MM.1S (cell line): ENCODE measurements around the gene MVD.

ENCODE experiments used
- EZH2 ChIP-seq: fragments of 300-600 bp; sonication (generic); optimal IDR thresholded peaks from 2 replicates; pipeline ENCODE3; 2017; ENCODE audit warnings: low read depth, mild to moderate bottlenecking, antibody characterized with exemption, low read length, mixed read lengths
- EZH2phosphoT487 ChIP-seq: fragments of 300-600 bp; sonication (generic); IDR thresholded peaks from 2 replicates; pipeline ENCODE4 v1.6.1; 2018; ENCODE audit warnings: antibody characterized with exemption, low read length
- TF ChIP-seq, protein P1 (sequence below): fragments of 300-600 bp; sonication (generic); IDR thresholded peaks from 2 replicates; pipeline ENCODE4 v1.5.1; 2016; ENCODE audit warnings: antibody characterized with exemption, low read length, mixed read lengths

DNA sequence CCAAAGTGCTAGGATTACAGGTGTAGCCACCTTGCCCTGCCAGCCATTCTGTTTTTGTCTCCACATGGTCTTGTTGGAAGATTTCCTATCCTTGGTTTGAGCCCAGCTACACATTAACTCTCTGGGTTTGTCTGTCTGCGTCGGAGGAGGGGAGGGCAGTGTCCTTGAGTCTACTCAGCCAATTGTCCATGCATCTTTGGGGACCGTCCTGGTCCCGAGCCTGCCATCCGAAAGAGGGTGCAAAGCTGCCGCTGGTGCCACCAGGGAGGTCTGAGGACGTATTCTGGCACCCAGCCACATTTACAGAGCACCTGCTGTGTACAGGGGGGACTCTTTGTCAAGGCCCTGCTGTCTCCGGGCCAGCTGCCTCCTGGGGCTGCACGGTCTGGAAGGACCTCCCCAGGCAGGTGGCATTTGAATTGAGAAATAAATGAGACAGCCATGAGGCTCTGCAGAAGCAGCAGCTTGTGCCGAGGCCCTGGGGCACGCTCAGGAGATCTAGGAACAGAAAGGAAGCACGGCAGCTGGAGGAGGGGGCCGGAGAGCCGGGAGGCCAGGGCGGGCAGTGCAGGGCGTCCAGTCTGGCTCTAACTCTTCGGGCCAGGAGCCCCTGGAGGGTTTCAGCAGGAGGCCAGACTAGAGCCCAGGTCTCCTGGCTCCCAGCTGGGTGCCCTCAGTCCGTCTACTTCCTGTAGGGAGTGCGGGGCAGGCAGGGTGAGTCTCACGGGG, 13.5 kb downstream of the MVD start:
- TF ChIP-seq, protein P1, sequence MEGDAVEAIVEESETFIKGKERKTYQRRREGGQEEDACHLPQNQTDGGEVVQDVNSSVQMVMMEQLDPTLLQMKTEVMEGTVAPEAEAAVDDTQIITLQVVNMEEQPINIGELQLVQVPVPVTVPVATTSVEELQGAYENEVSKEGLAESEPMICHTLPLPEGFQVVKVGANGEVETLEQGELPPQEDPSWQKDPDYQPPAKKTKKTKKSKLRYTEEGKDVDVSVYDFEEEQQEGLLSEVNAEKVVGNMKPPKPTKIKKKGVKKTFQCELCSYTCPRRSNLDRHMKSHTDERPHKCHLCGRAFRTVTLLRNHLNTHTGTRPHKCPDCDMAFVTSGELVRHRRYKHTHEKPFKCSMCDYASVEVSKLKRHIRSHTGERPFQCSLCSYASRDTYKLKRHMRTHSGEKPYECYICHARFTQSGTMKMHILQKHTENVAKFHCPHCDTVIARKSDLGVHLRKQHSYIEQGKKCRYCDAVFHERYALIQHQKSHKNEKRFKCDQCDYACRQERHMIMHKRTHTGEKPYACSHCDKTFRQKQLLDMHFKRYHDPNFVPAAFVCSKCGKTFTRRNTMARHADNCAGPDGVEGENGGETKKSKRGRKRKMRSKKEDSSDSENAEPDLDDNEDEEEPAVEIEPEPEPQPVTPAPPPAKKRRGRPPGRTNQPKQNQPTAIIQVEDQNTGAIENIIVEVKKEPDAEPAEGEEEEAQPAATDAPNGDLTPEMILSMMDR: no peak
- no peak for TF ChIP-seq EZH2
- TF ChIP-seq EZH2phosphoT487: no peak
